Activated CD4-positive, CD25-positive, alpha-beta regulatory T cell treated with anti-CD3 and anti-CD28 coated beads, Interleukin-2, amount 50 U/mL, for 72 hours (primary cell): Measurements from ENCODE around the gene OR2A1.
"Not testable (repeated sequence)": the region's sequence is repeated elsewhere in the genome, so short reads cannot be mapped to it uniquely, and the experiment has no call there.

ENCODE experiments used
- DNase-seq: peaks from one replicate; pipeline ENCODE4 v3.0.0; 2021

The OR2A1 gene, protein sequence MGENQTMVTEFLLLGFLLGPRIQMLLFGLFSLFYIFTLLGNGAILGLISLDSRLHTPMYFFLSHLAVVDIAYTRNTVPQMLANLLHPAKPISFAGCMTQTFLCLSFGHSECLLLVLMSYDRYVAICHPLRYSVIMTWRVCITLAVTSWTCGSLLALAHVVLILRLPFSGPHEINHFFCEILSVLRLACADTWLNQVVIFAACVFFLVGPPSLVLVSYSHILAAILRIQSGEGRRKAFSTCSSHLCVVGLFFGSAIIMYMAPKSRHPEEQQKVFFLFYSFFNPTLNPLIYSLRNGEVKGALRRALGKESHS

DNA sequence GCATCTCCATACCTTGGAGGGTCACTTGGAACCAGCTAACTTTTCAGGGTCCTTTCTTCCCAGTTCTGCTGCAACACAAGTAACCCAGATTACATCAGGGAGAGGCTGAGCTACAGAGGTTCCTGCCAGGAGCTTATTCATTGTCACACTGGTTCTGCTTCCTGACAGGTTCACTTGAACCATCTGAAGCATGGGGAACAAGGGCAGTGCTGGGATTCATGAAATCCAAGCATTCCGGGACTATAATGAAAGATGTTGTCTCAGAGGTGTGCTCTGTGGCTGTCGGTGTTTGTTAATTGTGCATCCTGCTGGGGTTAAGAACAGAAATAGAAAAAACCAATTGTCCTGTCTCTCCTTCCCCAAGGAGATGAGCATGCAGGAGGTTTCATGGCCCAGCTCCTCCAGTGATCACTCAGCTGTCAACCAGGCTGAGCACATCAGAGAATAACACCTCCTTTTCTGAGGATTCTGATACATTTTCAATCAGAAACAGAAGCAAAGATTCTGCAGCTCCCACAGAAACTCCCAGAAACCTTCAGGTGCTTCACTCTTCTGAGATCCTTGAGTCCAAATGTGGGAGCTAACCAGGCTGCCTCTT lies at the start of gene OR2A1:
OR2A1 (plus strand) TSS at position 548 of the 598 bp plus-strand sequence. CDS start 5,706 bp downstream, outside the sequence.
- not testable (repeated sequence) for DNase-seq

DNA sequence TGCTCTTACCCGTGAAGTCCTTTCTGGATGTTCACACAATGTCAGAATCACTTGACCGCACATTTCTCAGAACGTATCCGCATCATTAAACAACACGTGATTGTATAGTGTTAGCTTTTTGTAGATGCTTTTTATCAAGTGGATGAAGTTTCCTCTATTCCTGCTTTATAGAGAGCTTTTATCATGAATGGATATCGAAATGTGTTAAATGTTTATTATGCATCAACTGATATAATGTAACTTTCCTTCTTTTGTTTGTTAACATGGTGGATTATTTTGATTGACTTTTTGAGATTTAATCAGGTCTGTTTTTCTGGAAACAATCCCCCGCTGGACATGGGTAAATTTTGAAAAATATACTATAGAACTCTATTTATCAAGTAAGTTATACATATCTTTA lies 47.5 kb upstream of the OR2A1 start, which contains the start of gene OR2A7:
OR2A7 (minus strand) TSS at position 101 of the 400 bp plus-strand sequence. CDS start 5,164 bp downstream, outside the sequence.
- not testable (repeated sequence) for DNase-seq

DNA sequence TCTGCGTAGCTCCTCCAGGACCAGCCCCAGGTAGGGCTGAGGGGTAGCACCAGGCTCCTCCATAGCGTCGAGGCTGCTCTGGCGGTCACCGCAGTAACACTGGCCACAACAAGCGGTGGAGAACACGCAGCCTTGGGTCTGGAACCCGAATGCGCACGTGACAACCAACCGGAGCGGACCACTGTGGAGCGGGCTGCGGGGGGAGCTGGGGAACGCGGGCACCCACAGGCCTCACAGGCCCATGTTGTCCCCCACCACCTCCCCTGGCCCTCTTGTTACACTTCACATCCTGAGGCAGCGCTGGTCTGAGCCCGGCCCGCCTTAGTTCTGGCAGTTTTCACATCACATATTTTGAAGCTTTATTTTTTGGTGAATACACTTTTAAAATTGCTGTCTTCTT lies 43.0 kb upstream of the OR2A1 start, which contains the start of gene CTAGE8:
CTAGE8 (minus strand) TSS at position 101 of the 400 bp plus-strand sequence; CDS start at position 63, 38 bp downstream.
- not testable (repeated sequence) for DNase-seq

DNA sequence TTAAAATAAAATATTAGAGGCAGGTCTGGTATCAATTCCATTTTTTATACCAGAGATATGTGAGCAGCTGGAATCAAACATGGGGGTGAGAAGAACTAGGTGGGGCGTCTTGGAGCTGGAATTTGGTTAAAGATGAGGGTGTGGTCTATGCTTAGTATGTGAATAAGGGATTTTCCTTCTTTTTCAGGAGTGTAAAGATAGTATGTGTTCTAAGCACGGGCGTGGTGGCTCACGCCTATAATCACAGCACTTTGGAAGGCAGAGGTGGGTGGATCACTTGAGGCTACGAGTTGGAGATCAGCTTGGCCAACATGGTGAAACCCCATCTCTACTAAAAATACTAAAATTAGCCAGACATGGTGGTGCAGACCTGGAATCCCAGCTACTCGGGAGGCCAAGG lies 36.9 kb upstream of the OR2A1 start:
- not testable (repeated sequence) for DNase-seq

DNA sequence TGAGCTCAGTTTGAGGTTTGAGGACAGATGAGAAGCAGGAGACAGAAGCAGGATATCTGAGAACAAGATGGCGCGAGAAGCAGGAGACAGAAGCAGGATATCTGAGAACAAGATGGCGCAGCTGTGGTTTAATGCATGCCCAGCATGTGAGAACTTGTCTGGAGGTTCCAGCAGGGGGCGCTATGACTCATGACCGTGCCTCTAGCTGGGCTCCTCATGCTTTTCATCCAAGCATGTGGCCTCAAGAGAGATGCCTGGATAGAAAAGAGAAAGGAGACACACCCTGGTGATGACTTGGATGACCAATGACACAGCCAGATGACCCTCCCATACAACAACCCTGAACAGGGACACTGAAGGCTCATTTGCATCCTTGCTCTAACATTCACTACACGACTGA lies 32.2 kb upstream of the OR2A1 start:
- DNase-seq, result not testable (repeated sequence)

DNA sequence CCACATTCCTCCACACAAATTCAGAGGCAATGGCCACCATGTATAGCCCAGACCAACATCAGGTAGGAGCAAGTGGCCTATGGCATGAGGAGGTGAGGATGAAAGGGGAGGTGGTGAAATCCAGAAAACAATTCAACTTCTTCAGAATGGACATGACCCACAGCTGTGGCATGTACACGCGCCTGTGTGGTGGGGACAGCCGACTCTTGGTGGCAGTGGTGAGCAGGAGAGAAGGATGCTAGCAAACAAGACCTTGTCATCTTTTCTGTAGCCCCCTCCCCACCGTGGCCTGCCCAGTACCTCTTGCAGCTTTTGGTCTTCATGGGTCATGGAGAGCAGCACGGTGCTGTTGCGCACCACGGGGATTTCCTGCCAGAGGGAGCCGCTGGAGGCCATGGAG lies 30.2 kb upstream of the OR2A1 start:
- DNase-seq, result not testable (repeated sequence)

DNA sequence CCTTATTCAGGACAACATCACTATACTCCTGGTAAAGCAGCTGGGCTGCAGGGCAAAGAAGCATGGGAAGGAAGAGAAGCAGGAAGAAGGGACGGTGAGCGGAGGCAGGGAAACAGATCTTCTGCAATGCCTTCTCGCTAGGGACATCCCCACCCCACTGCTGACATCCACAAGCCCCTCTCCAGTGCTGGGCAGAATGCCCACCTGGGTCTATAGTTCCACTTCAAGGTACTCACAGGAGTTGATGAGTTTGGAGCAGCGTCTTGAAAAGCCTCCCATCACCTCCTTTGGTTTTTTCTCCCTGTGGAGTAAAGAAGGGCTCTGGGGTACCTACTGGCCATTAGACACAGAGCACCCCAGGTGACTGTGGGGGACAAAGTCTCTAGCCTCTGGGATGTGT lies 29.7 kb upstream of the OR2A1 start:
- DNase-seq, result not testable (repeated sequence)

DNA sequence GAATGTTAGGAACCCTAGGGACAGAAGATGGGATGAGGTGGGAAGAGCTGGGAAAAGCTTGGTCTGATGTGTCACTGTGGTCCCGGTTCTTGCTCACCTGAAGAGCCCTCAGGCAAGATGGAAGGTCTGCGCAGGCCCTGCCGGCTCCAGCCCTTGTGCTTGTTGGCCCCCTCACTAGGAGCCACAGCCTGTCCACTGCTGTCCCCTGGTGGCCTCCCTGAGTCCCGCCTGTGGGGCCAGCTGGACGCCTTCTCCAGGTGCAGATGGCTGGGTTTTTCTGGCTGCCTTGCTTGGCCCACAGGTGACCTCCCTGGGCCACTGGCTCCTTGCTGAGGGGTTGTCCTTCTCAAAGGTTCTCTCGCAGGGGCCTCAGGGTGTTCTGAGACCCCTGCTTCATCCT lies 28.5 kb upstream of the OR2A1 start:
- not testable (repeated sequence) for DNase-seq

DNA sequence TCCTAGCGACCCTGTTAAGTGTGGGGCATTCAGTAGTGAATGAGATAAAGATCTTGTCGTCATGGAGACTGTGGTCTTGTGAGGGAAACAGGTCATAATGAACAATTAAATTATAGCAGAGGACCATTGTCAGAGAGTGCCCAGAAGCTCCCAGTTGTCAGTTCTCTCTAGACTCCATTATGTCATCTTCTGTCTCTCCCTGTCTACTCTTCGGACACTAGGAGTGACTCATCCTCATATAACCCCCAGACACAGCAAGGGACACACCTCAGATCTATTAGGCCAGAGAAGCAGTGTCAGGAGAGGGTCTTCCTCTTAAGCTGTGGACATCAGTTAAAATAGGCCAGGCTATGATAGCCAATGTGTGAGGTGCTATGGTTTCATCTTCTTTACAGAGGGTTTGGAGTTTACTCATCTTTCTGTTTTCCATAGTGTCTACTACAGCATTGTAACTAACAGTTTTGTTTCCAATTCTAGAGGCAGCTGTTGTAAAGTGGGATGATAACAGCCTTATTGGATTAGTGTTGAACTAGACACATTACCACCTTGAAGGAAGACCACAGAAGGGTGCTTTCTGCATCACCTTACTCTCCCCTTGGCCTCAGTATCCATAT lies 24.9 kb upstream of the OR2A1 start:
- DNase-seq, result not testable (repeated sequence)

DNA sequence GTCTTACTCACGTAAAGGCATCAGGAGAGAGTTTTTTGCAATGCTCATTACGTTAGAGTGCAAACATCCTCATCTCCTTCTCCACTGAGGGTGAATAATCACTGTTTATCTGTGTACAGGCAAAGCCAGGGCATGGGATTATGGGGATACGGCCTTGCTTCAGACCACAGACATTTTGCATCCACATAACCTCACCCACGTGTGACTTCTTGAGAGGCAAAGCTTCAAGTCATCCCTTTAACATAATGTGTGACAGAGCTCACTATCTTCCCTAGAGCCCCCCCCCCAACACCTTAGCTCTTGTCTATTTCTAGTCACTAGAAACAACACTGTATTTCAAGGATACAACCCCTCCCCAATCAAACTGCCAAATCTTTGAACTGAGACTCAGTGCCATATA lies 20.6 kb upstream of the OR2A1 start:
- DNase-seq, result not testable (repeated sequence)

DNA sequence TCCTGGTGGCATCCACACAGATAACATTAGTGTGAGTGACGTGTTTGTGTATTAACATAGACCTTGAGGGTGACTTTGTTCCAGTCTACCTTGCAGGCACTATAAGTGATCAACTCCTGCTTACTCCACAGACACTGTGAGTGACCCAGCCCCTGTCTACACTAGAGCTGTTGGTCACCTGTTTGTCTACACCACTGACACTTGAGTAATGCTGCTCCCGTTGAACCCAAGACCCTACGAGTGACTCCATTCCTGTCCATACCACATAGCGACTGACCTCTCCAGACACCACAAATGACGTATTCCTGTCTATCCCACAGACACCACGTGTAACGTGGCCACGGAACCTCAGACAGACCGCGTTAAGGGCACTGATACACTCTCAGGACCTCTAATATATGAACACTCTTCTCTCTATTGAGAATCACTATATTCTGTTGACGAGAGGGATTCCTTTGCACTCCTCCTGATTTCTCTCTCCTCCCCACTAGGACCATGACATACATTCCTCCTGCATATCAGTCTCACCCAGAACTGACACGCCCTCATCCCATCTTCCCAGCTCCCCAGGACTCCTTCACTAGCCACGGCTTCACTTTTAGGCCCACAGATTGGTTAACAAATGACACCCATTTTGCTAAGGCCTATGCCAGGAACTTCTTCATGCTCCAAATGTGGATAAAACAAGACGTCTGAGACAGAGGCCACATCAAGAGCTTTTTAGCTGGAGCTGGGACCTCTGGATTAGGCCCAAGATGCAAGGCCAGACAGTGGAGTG lies 19.6 kb upstream of the OR2A1 start:
- not testable (repeated sequence) for DNase-seq

DNA sequence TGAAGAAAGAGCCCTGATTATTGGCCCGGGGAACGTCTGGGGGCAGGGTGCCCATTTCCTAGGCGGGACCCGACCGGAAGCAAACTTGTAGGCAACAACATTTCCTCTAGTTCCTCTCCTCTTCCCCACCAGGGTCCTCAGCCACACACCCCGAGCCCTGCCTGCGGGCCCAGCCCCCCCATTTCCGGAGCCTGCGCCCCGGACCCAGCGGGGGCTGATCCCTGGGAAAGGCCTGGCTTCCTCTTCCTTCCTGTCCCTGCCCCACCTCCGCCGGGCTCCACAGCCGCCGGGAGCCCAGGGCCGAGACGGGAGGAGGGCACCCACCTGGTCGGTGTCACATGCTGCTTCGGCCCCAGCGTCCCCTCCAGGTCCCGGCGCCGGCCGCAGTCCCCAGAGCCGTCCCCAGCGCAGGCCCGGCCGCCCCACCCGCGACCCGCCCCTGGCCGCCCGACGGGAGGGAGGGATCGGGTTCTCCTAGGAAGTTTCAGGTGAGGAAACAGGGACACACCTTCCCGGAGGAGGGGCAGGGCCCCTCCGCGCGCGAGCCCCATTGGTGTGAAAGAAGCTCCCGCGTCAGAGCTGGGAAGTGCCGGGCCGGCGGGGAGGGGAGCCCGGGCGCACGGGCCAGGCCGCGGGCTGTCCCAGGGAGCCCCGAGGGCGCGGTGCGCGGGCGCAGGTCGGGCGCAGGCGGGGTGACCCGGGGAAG lies 18.3 kb upstream of the OR2A1 start:
- DNase-seq, result not testable (repeated sequence)

DNA sequence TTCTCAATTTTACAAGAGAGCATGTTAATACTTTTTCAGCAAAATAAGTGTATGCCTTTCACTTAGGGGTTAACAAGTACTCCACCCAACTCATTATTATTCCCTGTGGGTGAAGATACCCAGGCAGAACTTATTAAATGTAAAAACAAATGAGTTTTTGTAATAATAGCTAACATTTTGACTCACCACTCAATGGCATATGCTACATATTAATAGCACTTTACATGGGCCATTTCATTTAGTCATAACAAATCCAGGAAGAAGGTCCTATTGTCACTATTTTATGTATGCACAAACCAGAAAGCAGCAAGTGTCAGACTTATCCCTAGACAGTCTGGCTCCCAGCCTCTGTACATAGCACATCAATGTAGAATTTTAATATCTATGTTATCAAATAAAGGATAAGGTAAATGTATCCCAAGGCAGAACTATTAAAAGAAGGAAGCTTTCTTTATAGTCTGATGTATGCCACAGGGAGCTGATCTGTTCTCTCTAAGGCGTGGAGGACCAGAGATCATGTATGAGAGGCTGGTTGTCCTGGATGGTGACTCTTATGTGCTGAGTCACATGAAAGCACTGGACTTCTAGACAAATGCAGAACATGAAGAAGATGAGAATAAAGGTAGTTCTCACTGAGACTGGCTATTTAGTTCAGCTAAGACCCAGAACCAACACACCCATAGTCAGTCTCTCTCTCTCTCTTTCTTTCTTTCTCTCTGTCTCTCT lies 9.5 kb upstream of the OR2A1 start:
- not testable (repeated sequence) for DNase-seq

DNA sequence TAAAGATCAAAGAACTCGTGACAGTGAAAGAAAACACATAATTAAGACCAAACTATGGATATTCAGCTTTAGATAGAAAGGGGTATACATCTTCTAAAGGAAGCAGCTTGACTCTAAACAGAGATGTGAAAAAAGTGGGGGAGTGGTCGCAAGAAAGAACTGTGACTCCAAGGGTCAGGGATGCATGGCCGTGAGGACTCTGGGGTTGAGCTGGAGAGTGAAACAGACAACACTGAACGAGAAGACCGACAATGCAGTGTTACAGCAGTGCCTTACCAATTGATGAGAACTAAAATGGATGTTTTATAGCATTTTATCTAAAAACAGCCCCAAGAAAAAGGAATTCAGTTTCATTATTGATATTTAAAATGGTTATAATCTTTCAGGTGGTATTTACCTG lies 8.6 kb upstream of the OR2A1 start:
- not testable (repeated sequence) for DNase-seq

DNA sequence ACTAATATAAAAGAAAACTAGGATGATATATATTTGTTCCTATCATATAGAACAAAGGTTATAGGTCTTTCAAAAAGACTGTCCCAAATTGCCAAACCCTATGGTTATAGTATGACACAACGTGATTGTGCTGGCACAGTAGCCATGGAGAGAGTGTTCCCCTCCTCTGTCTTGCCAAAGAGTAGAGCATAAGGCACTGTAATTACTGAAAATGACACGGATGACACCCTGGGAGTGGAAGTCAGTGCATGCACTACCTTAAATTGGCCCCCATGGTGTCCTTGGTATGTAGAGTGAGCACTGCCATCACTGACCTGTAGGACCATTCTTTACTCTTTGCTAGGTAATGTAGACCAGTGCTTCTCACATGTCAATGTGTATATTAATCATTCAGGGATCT lies 7.1 kb upstream of the OR2A1 start:
- DNase-seq, result not testable (repeated sequence)

DNA sequence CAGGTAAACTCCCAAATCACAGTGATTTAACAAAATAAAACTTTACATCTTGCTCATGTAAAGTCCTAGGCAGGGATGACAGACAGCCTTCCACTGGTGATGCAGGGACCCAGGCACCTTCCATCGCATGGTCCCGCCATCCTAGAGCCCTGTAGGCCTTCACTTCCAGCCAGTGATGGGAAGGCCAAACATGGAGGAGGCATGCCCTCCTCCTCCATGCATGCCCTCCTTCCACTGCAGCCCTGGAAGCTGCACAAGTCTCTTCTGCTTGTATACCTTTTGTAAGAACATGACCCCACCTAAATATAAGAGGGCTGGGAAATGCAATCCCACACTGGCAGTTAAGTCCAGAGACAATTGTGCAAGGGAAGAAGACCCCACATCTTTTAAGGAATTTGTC lies 2.5 kb upstream of the OR2A1 start:
- not testable (repeated sequence) for DNase-seq

DNA sequence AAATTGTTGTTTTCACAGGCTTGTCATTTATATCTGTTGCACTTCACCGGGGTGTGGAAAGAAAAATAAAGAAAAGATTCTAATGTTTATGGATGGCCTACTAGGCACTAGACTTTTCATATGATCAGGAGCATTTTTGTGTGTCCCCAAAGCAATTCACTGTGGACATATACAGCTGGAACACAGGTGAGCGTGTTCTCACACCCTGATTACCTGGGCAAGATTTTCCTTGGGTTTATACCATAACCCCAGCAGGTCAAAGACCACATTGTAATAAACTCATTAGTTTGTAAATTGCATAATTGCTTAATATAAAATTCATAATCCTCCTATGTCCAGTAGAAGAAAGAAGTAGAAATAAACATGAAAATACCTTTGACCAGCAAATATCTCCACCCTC lies 1.0 kb upstream of the OR2A1 start:
- DNase-seq, result not testable (repeated sequence)

DNA sequence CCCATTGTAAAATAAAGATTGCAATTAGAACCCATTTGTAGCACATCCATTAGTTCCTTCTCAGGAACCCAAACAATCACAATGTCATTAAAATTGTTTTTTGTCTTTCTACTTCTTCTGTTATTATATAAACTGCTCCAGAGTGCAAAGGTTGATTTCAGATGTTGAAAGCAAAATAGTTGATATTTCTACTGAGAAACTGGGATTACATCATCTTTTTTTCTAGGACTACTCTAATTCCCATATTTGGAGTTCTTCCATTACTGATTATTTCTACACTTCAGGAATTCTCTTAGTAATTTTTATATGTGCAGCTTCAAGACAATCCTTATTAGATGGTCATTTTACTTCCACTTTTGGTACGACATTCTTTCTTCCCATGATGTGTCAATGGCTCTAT lies 5.3 kb downstream of the OR2A1 start:
- not testable (repeated sequence) for DNase-seq

DNA sequence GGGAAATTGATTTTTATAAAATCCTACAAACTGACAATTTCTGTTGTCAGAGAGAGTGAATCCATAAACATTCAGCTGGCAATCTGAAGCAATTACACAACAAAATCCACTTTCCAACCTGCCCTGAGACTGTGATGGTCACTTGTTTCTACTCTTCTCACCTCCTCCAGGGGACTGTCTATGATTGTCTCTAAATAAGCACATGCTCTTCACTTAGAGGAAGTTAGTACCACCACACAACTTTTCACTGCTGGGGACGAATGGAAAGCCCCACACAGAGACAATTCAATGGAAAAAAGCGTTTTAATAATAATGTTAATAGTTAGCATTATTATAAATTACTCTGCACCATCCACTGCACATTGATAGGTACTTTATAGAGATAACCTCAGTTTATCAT lies 7.3 kb downstream of the OR2A1 start:
- not testable (repeated sequence) for DNase-seq

DNA sequence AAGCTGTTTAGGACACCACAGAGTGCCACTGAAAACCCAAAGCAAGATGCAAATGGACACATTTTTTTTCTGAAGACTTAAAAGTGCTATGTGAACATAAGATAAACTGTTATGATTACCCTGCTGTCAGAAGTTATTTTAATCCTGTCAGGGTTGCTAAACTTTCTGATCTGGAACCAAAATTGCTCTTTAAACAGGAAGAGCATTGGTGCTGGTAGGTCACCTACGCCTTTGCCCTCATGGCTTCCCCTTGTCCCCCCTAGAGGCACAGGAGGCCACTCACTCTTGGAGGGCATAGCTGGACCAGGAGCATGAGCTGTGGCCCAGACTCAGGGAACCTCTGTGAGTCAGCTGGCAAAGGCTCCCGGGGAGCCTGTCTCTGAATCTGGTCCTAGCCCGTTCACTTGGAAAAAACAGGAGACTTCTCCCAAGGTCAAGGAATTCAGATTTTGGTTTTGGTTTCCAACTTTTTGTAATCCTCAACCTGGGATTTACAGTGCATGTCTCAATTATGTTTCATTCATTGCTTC lies 9.5 kb downstream of the OR2A1 start:
- not testable (repeated sequence) for DNase-seq

DNA sequence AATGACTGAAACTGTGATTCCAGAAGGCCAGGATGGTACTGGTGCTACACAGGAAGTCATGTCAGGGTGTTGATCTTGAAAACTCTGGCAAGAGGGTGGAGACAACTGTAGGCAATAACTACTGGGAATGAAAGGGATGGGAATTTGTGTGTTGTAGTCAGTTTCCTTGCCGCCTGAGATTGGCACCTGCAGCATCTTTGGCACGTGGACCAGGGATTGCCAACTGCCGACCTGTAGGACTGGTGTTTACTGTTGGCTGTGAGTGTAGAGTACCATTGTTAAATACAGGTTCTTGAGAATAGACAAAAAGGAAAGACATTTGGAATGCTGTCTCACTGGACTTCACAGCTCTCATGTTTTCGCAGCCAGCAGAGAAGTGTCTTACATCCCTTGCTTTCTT lies 11.1 kb downstream of the OR2A1 start:
- DNase-seq, result not testable (repeated sequence)
